GM23248 (cell line): Measurements from ENCODE around the gene GATM.

Experiments used
- EZH2 ChIP-seq: fragments of 200-600 bp; sonication (generic); IDR thresholded peaks from 2 replicates; pipeline ENCODE4 v1.6.1; 2018; ENCODE audit warnings: antibody characterized with exemption, mild to moderate bottlenecking; ENCODE audit not compliant: insufficient read depth, poor library complexity, severe bottlenecking
- EZH2phosphoT487 ChIP-seq: fragments of 200-600 bp; sonication (generic); IDR thresholded peaks from 2 replicates; pipeline ENCODE4 v1.6.1; 2018; ENCODE audit warnings: antibody characterized with exemption, moderate library complexity, mild to moderate bottlenecking, low read depth; ENCODE audit not compliant: insufficient read depth

DNA sequence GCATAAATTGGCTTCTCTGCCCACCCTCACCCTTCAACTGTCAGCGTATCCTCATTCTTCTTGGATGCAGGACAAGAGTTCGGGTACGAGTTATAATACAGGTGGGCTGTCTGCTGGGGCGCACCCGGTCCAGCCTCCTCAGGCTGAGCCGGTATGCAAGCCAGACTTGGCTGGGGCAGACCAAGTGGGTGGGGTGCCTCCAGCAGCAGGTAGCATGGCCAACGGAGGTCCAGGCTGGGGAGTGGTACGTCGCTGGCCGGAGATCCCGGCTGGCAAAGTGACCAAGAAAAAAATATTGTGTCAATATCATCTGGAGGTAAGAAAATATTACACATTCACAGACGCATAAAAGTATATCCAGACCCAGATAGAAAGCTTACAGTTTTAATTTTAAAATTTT lies 45.6 kb downstream of the GATM start:
- no peak for TF ChIP-seq EZH2
- no peak for TF ChIP-seq EZH2phosphoT487
